Neural crest cell (in vitro differentiated cells): Measurements from ENCODE around the gene FREM2. TPM values are rescaled to one million over a fixed set of nuclear protein-coding genes. Genes with fewer than 3 reads are reported as not detected.

Source experiments
- DNase-seq: peaks from one replicate; pipeline ENCODE4 v3.0.0; 2021; ENCODE audit warnings: low read depth, mixed read lengths, low spot score
- H3K27ac Mint-ChIP-seq: one replicate; pipeline ENCODE4 v1.8.0; 2021; ENCODE audit warnings: mild to moderate bottlenecking, mixed read lengths; ENCODE audit not compliant: unreplicated experiment
- H3K27me3 Mint-ChIP-seq: 2 replicates; pipeline ENCODE4 v1.8.0; 2021; ENCODE audit warnings: low read depth, mild to moderate bottlenecking, mixed read lengths
- H3K36me3 Mint-ChIP-seq: 2 replicates; pipeline ENCODE4 v1.8.0; 2021; ENCODE audit warnings: low read depth, mild to moderate bottlenecking, mixed read lengths
- H3K4me1 Mint-ChIP-seq: 2 replicates; pipeline ENCODE4 v1.8.0; 2021; ENCODE audit warnings: mixed read lengths
- H3K4me3 Mint-ChIP-seq: one replicate; pipeline ENCODE4 v1.8.0; 2021; ENCODE audit warnings: mild to moderate bottlenecking, mixed read lengths
- H3K9me3 Mint-ChIP-seq: 2 replicates; pipeline ENCODE4 v1.8.0; 2021; ENCODE audit warnings: mixed read lengths
- CTCF ChIP-seq: fragments of 200-600 bp; sonication (generic); conservative IDR thresholded peaks from 2 replicates; pipeline ENCODE4 v1.5.0; 2021; ENCODE audit warnings: antibody characterized with exemption, mild to moderate bottlenecking
- total RNA-seq: library from RNA; stranded (reverse); gene quantifications from 2 replicates; pipeline ENCODE4 v1.2.1, GENCODE V29; 2021

Gene FREM2
- total RNA-seq, 1 donor from 2014 or later: 16.5 TPM

- Mint-ChIP-seq H3K9me3 (no peaks in the 10 kb centered on the region), H3K4me1 (no peaks in the 10 kb centered on the region), H3K4me3 (no peak overlapping the region), H3K27ac (no peak overlapping the region), H3K36me3 (peaks cover 6% of the 10 kb centered on the region), H3K27me3 (no peaks in the 10 kb centered on the region)
- no peak for TF ChIP-seq CTCF
- no peak for DNase-seq
These were observed 98.2 kb downstream of the FREM2 start for GRCh38 chr13:38785042-38785441.

DNA sequence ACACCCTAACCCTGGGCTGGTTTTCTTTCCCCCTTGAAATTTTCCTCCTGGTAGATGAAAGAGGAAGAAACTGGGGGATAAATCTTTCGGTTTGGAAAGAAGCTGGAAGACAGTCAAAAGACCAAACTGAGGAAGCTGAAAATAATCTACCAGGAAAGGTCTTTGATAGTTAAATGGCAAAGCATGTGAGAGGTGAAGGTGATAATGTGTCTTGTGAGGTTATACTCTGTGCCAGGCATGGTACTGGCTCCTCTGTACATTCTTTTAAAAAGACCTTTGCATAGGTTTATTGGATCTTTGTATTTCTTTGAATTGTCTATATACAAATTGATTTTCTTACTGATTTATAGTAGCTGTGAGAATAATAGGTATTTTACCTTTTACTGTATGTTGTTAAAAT lies 98.6 kb downstream of the FREM2 start:
- peaks cover 6% of the 10 kb centered on the region for H3K36me3 Mint-ChIP-seq
- TF ChIP-seq CTCF: no peak
- DNase-seq: no peak
- no peaks in the 10 kb centered on the region for H3K9me3 Mint-ChIP-seq
- no peak overlapping the region for H3K4me3 Mint-ChIP-seq
- H3K4me1 Mint-ChIP-seq: no peaks in the 10 kb centered on the region
- H3K27me3 Mint-ChIP-seq: no peaks in the 10 kb centered on the region
- H3K27ac Mint-ChIP-seq: no peak overlapping the region

DNA sequence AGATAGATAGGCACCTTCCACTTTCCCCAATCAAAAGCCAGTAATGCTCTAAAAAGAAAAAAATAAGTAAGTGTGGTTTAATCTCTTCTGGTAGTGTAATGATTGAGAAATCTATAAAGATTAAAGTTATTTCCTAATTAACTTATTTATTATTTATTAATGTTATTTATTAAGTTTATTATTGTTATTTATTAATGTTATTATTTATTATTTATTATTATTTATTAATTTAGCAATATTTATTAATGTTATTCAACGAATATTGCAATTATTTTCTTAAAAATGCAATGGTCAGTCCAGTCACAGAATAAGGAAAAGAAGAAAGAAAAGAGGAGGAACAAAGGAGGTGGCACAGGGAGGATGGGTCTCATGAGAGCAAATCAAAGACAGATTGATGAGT lies 100.7 kb downstream of the FREM2 start:
- Mint-ChIP-seq H3K27me3 (no peaks in the 10 kb centered on the region), H3K9me3 (no peaks in the 10 kb centered on the region), H3K4me1 (no peaks in the 10 kb centered on the region), H3K36me3 (peaks cover 6% of the 10 kb centered on the region), H3K4me3 (no peak overlapping the region), H3K27ac (no peak overlapping the region)
- no peak for TF ChIP-seq CTCF
- DNase-seq: no peak

DNA sequence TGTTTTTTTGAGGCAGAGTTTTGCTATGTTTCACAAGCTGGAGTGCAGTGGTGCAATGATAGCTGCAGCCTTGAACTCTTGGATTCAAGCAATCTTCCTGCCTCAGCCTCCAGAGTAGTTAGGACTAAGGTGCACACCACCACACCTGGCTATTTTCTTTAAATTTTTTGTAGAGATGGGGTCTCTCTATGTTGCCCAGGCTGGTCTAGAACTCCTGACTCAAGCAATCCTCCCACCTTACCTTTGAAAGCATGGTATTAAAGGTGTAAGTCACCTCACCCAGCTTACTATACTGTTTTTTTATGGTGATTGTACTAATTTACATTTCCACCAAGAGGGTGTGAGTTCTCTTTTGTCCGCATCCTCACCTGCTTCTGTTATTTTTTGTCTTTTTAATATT lies 110.0 kb downstream of the FREM2 start:
- Mint-ChIP-seq H3K27ac (no peak overlapping the region), H3K36me3 (peaks cover 12% of the 10 kb centered on the region), H3K4me1 (no peaks in the 10 kb centered on the region), H3K27me3 (no peaks in the 10 kb centered on the region), H3K4me3 (no peak overlapping the region), H3K9me3 (peaks cover 8% of the 10 kb centered on the region)
- TF ChIP-seq CTCF: no peak
- DNase-seq: no peak

DNA sequence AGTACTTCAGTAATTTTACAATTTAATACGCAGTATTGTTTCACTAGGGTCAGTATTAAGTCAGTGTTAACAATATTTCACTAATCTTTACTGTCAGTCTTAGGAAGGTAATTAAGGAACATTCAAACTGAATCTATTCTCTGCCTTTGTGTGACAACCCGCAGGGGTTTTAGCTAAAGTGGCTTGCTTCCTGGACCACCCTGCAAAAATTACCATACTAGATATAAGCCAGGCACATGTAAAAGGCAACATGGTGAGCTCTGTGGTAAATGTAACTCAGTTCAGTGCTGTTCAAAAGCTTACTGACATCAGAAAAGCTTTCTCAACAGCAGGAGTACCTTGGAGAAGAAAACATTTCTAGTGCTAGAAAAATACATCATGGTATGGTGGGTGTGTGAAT lies 116.7 kb downstream of the FREM2 start:
- DNase-seq: no peak
- Mint-ChIP-seq H3K36me3 (peaks cover 26% of the 10 kb centered on the region), H3K27me3 (no peaks in the 10 kb centered on the region), H3K4me1 (peaks cover 34% of the 10 kb centered on the region), H3K9me3 (peaks cover 12% of the 10 kb centered on the region), H3K4me3 (no peak overlapping the region), H3K27ac (peak overlapping the region; percentile 51)
- no peak for TF ChIP-seq CTCF

GRCh38 chr13:38804061-38804460 lies 117.2 kb downstream of the FREM2 start:
- TF ChIP-seq CTCF: no peak
- peaks cover 12% of the 10 kb centered on the region for H3K9me3 Mint-ChIP-seq
- H3K4me1 Mint-ChIP-seq: peaks cover 34% of the 10 kb centered on the region
- peaks cover 26% of the 10 kb centered on the region for H3K36me3 Mint-ChIP-seq
- peak overlapping the region; percentile 65 for H3K27ac Mint-ChIP-seq
- no peak for DNase-seq
- no peaks in the 10 kb centered on the region for H3K27me3 Mint-ChIP-seq
- peak overlapping the region; percentile 16 for H3K4me3 Mint-ChIP-seq
